Nucleus accumbens (tissue), 56 donors: Measurements from ENCODE around the gene IL17RC.
"Not testable (repeated sequence)": the region's sequence is repeated elsewhere in the genome, so short reads cannot be mapped to it uniquely, and the experiment has no call there.

Experiments used
- DNase-seq, 56 donors: peaks; one replicate each; lab custom pipeline; 2025; lab: John Stamatoyannopoulos, UW

The IL17RC gene

GRCh38 chr3:9914011-9914410 is 2.9 kb upstream of the IL17RC start:
- no peak for DNase-seq

GRCh38 chr3:9914559-9915253 is 2.2 kb upstream of the IL17RC start:
- DNase-seq = no peak

GRCh38 chr3:9915254-9916141 is 1.4 kb upstream of the IL17RC start:
- DNase-seq = peak in 41 of 56 donors; percentile 18 to 77 (median 41)

GRCh38 chr3:9916346-9916733 is 558 bp upstream of the IL17RC start:
- no peak for DNase-seq

- DNase-seq = no peak
Observed at GRCh38 chr3:9917820-9918219, 922 bp downstream of the IL17RC start.

- DNase-seq = no peak
Observed at GRCh38 chr3:9918261-9919038, 1.6 kb downstream of the IL17RC start.

- DNase-seq = no peak
Observed at GRCh38 chr3:9928158-9928557, 11.3 kb downstream of the IL17RC start.

- no peak for DNase-seq
Observed at GRCh38 chr3:9930804-9931418, 14.0 kb downstream of the IL17RC start.

- DNase-seq = peak in 3 of 56 donors; percentile 64 to 67 (median 66)
Observed at GRCh38 chr3:9932535-9932842, 15.6 kb downstream of the IL17RC start.

GRCh38 chr3:9932843-9933560 is 16.1 kb downstream of the IL17RC start:
- DNase-seq = peak in 49 of 56 donors; percentile 38 to 82 (median 61)

- peak; percentile 57 to 99 (median 95) for DNase-seq
Observed at GRCh38 chr3:9933561-9934234, 16.8 kb downstream of the IL17RC start, which contains the start of gene CRELD1. CRELD1 (plus strand) TSS chr3:9933834; CDS start chr3:9934439, 605 bp downstream.

- peak in 11 of 56 donors; percentile 23 to 59 (median 35) for DNase-seq
Observed at GRCh38 chr3:9934235-9934621, 17.3 kb downstream of the IL17RC start.

GRCh38 chr3:9934993-9935392 is 18.1 kb downstream of the IL17RC start:
- DNase-seq = no peak

- DNase-seq = no peak
Observed at GRCh38 chr3:9935966-9936510, 19.1 kb downstream of the IL17RC start.

GRCh38 chr3:9937486-9938238 is 20.8 kb downstream of the IL17RC start:
- DNase-seq = no peak

GRCh38 chr3:9938966-9939365 is 22.1 kb downstream of the IL17RC start:
- DNase-seq = no peak

- not testable (repeated sequence) for DNase-seq
Observed at GRCh38 chr3:9939906-9940305, 23.0 kb downstream of the IL17RC start.

- no peak for DNase-seq
Observed at GRCh38 chr3:9940746-9941145, 23.8 kb downstream of the IL17RC start.
